Spleen (tissue), 11 donors: ENCODE results near the gene GSTT4. TPM values are rescaled to one million over a fixed set of nuclear protein-coding genes. Genes with fewer than 3 reads are reported as not detected.

Source experiments
- DNase-seq: peaks from one replicate; pipeline ENCODE4 v3.0.0-alpha.2; 2020
- H3K27ac ChIP-seq, 8 donors: fragments of 200-600 bp; sonication (generic) in 7 of 8; 1 replicate in 4 of 8; 2 replicates in 4 of 8; pipeline versions ENCODE4 v1.5.0 to v1.8.0; 2016 to 2021; ENCODE audit warnings: inconsistent platforms in 4 of 8, mild to moderate bottlenecking in 4 of 8, moderate library complexity in 1 of 8
- H3K27me3 ChIP-seq, 7 donors: fragments of 200-600 bp; sonication (generic) in 6 of 7; replicated peaks in 1 of 7; 1 replicate in 4 of 7; 2 replicates in 3 of 7; pipeline versions ENCODE4 v1.5.0 to v1.8.0; 2016 to 2021; ENCODE audit warnings: inconsistent platforms in 3 of 7, mild to moderate bottlenecking in 1 of 7
- H3K36me3 ChIP-seq, 6 donors: fragments of 200-600 bp; sonication (generic) in 5 of 6; 1 replicate in 4 of 6; 2 replicates in 2 of 6; pipeline versions ENCODE4 v1.5.0 to v1.8.0; 2016 to 2021; ENCODE audit warnings: inconsistent platforms in 2 of 6
- H3K4me1 ChIP-seq, 6 donors: fragments of 200-600 bp; sonication (generic) in 5 of 6; 1 replicate in 3 of 6; 2 replicates in 3 of 6; pipeline versions ENCODE4 v1.5.0 to v1.8.0; 2016 to 2021; ENCODE audit warnings: inconsistent platforms in 3 of 6
- H3K4me3 ChIP-seq, 8 donors: fragments of 200-600 bp; sonication (generic) in 7 of 8; 1 replicate in 4 of 8; 2 replicates in 4 of 8; pipeline versions ENCODE4 v1.5.0 to v1.8.0; 2016 to 2021; ENCODE audit warnings: inconsistent platforms in 4 of 8, mild to moderate bottlenecking in 4 of 8, moderate library complexity in 2 of 8
- H3K9me3 ChIP-seq, 8 donors: fragments of 200-600 bp; sonication (generic) in 7 of 8; 1 replicate in 4 of 8; 2 replicates in 4 of 8; pipeline versions ENCODE4 v1.5.0 to v1.8.0; 2016 to 2021; ENCODE audit warnings: inconsistent platforms in 4 of 8
- POLR2A ChIP-seq, 3 donors: fragments of 450-650 bp; IDR thresholded peaks; one replicate each; pipeline ENCODE4 v1.5.1; 2017; ENCODE audit warnings: antibody characterized with exemption in 3 of 3, mild to moderate bottlenecking in 1 of 3
- POLR2AphosphoS5 ChIP-seq, 3 donors: sonication (generic); formaldehyde crosslinking; IDR thresholded peaks; one replicate each; pipeline ENCODE4 v1.5.1; 2017; ENCODE audit warnings: antibody characterized with exemption in 3 of 3
- WGBS, 5 donors: extraction: QIAGEN DNeasy Blood & Tissue Kit in 3 of 5; methylation state at CpG; one replicate each; pipeline versions ENCODE4 v1.1.5 to v1.1.7; 2013 to 2018; 5-methylcytosine and 5-hydroxymethylcytosine counted together
- intact Hi-C: fragments of 100-400 bp; cut with DNase I; formaldehyde crosslinking; loops from one replicate; pipeline ENCODE4 v1.15.0; 2023; ENCODE audit warnings: low total_unique reads
- polyA plus RNA-seq, 3 donors: library from polyadenylated mRNA; stranded (reverse); fragments of 200-250 nt; gene quantifications; one replicate each; pipeline ENCODE4 v1.2.1, GENCODE V29; 2013
- total RNA-seq, 7 donors: library from RNA; depleted of rRNA in 3 of 7; stranded (reverse); fragments of >200 nt in 3 of 7; fragmentation: NEBNext Ultra II Directional in 4 of 7; extraction: Animal tissue kit (Norgen Biotek cat#: 25700) in 4 of 7; gene quantifications; one replicate each; pipeline versions ENCODE4 v1.1.0 to v1.2.1, GENCODE V29; 2016 to 2021
- TF ChIP-seq, protein P1 (sequence below), 11 experiments: fragments of 200-600 bp in 7 of 11; fragments of 450-650 bp in 4 of 11; sonication (generic) in 4 of 11; IDR thresholded peaks in 8 of 11; conservative IDR thresholded peaks in 3 of 11; 1 replicate in 7 of 11; 2 replicates in 4 of 11; pipeline versions ENCODE4 v1.4.0 to v1.8.0; 2016 to 2021; ENCODE audit warnings: antibody characterized with exemption in 11 of 11, inconsistent platforms in 4 of 11, mild to moderate bottlenecking in 1 of 11
- donor health status: healthy with polysubstance abuse.
- donor health status: DM: no; HTN: no; CAD: no; lungs with moderate emphysema.
- donor health status: DM: no; HTN: no; CAD: no.
- donor health status: Bipolar disorder and iron deficiency.
- donor health status: healthy.
- donor health status: DM: no; HTN: no; CAD: no.
- donor health status: DM: yes; HTN: yes; CAD: no.

Gene GSTT4
- total and polyA plus RNA-seq, 10 donors, result not detected

DNA sequence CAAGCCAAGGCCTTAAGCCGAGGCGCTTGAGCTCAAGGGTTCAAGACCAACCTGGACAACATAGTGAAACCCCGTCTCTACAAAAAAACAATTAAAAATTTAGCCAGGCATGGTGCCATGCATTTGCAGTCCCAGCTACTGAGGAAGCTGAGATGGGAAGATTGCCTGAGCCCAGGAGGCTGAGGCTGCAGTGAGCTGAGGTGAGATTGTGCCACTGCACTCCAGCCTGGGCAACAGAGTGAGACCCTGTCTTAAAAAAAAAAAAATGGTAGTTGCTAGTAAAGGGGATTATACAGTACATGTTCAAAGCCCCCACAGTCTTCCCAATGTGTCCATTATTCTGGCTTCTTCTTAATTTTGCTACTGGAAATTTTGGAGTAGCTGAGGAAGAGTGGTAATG lies 24.1 kb upstream of the GSTT4 start:
- Histone ChIP-seq H3K27ac (no peak overlapping the region), H3K27me3 (no peaks in the 10 kb centered on the region), H3K36me3 (peaks cover 0 to 22% (median 0%) of the 10 kb centered on the region in 6 donors), H3K9me3 (no peaks in the 10 kb centered on the region), H3K4me3 (no peak overlapping the region), H3K4me1 (peaks cover 0 to 40% (median 5%) of the 10 kb centered on the region in 6 donors)
- 83 to 100% (median 95%) methylated on average over 3 of the region's 3 CpGs for WGBS, 5 donors
- intact Hi-C loops, result no loop called here
- DNase-seq, result no peak
- TF ChIP-seq POLR2A (IDR thresholded peaks at IDR 0.05) (no peak), POLR2AphosphoS5 (IDR thresholded peaks at IDR 0.05) (no peak)
- TF ChIP-seq, protein P1, sequence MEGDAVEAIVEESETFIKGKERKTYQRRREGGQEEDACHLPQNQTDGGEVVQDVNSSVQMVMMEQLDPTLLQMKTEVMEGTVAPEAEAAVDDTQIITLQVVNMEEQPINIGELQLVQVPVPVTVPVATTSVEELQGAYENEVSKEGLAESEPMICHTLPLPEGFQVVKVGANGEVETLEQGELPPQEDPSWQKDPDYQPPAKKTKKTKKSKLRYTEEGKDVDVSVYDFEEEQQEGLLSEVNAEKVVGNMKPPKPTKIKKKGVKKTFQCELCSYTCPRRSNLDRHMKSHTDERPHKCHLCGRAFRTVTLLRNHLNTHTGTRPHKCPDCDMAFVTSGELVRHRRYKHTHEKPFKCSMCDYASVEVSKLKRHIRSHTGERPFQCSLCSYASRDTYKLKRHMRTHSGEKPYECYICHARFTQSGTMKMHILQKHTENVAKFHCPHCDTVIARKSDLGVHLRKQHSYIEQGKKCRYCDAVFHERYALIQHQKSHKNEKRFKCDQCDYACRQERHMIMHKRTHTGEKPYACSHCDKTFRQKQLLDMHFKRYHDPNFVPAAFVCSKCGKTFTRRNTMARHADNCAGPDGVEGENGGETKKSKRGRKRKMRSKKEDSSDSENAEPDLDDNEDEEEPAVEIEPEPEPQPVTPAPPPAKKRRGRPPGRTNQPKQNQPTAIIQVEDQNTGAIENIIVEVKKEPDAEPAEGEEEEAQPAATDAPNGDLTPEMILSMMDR (IDR thresholded peaks at IDR 0.05 in 8 of 11, conservative IDR thresholded peaks at IDR 0.05 in 3 of 11), result no peak

DNA sequence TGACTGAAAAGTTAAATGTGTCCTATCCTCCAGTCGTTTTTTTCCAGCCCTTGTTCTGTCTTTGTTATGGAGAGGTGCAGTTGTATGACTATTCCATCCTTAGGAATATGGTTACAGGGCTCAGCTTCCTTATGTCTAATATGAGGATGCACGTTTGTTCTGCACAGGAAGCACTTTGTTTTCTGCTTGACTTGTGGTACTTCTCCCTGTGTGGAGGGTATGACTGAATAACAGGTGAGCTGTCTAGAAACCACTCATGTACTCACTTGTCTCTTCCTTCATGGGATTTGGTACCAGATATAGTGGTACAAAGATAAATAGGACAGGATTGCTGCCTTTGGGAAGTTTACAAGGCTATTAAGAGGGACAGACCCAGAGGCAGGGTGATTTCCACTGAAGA lies 23.3 kb upstream of the GSTT4 start:
- 15 to 25% (median 20%) methylated on average over 2 of the region's 2 CpGs for WGBS, 5 donors
- Histone ChIP-seq H3K27ac (no peak overlapping the region), H3K9me3 (no peaks in the 10 kb centered on the region), H3K4me1 (peaks cover 0 to 37% (median 5%) of the 10 kb centered on the region in 6 donors), H3K4me3 (no peak overlapping the region), H3K36me3 (peaks cover 0 to 22% (median 0%) of the 10 kb centered on the region in 6 donors), H3K27me3 (no peaks in the 10 kb centered on the region)
- intact Hi-C loops, result no loop called here
- DNase-seq, result no peak
- TF ChIP-seq POLR2A (IDR thresholded peaks at IDR 0.05), result no peak
- TF ChIP-seq POLR2AphosphoS5 (IDR thresholded peaks at IDR 0.05), result no peak
- TF ChIP-seq, protein P1 (IDR thresholded peaks at IDR 0.05 in 8 of 11, conservative IDR thresholded peaks at IDR 0.05 in 3 of 11), result no peak

DNA sequence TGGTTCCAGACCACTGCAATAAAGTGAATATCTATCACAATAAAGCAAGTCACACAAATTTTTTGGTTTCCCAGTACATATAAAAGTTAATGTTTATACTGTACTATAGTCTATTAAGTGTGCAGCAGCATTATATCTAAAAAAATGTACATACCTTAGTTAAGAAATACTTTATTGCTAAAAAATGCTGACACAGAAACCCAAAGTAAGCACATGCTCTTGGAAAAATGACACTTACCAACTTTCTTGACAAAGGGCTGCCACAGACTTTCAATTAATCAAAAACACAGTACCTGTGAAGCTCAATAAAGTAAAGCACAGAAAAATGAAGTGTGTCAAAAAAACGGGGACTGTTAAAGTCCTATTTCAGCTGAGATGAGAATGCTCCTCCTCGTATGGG lies 22.7 kb upstream of the GSTT4 start:
- 46 to 81% (median 71%) methylated on average over 2 of the region's 2 CpGs for WGBS, 5 donors
- TF ChIP-seq POLR2A (IDR thresholded peaks at IDR 0.05), result no peak
- TF ChIP-seq, protein P1 (IDR thresholded peaks at IDR 0.05 in 8 of 11, conservative IDR thresholded peaks at IDR 0.05 in 3 of 11), result no peak
- no peak for TF ChIP-seq POLR2AphosphoS5 (IDR thresholded peaks at IDR 0.05)
- no peak for DNase-seq
- Histone ChIP-seq H3K4me3 (no peak overlapping the region), H3K27ac (no peak overlapping the region), H3K9me3 (no peaks in the 10 kb centered on the region), H3K27me3 (no peaks in the 10 kb centered on the region), H3K4me1 (peaks cover 0 to 35% (median 4%) of the 10 kb centered on the region in 6 donors), H3K36me3 (peaks cover 0 to 22% (median 0%) of the 10 kb centered on the region in 6 donors)
- intact Hi-C loops, result no loop called here

DNA sequence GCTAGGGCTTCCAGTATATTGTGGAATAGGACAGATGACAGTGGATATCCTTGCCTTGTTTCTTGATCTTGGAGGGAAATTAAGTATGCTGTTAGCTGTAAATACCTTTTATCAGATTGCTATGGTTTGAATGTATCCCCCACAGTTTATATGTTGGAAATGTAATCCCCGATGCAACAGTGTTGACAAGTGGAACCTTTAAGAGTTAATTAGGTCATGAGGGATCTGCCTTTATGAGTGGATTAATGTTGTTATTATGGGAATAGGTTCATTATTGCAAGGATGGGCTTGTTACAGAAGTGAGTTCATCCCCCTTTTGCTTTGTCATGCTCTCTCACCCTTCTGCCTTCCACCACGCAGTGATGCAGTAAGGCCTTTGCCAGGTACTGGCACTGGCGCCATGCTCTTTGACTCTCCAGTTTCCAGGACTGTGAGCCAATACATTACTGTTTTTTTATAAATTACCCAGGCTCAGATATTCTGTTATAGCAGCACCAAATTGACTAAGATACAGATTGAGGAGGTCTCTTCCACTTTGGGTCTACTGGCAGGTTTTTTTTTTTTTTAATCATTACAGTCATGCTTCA lies 22.2 kb upstream of the GSTT4 start:
- DNase-seq, result no peak
- Histone ChIP-seq H3K9me3 (no peaks in the 10 kb centered on the region), H3K4me3 (no peak overlapping the region), H3K27ac (no peak overlapping the region), H3K4me1 (peaks cover 0 to 30% (median 4%) of the 10 kb centered on the region in 6 donors), H3K36me3 (peaks cover 0 to 22% (median 0%) of the 10 kb centered on the region in 6 donors), H3K27me3 (no peaks in the 10 kb centered on the region)
- WGBS, 5 donors, result 88 to 96% (median 95%) methylated on average over 3 of the region's 3 CpGs
- intact Hi-C loops, result no loop called here
- TF ChIP-seq POLR2AphosphoS5 (IDR thresholded peaks at IDR 0.05) (no peak), POLR2A (IDR thresholded peaks at IDR 0.05) (no peak)
- TF ChIP-seq, protein P1 (IDR thresholded peaks at IDR 0.05 in 8 of 11, conservative IDR thresholded peaks at IDR 0.05 in 3 of 11), result no peak
